Ecto neural progenitor cell (in vitro differentiated cells): ENCODE results near the gene ST3GAL3.
"Not testable (repeated sequence)": the region's sequence is repeated elsewhere in the genome, so short reads cannot be mapped to it uniquely, and the experiment has no call there.

Experiments used
- DNase-seq: peaks from one replicate; pipeline ENCODE4 v3.0.0-alpha.2; 2018; ENCODE audit warnings: low spot score

ST3GAL3 gene

DNA sequence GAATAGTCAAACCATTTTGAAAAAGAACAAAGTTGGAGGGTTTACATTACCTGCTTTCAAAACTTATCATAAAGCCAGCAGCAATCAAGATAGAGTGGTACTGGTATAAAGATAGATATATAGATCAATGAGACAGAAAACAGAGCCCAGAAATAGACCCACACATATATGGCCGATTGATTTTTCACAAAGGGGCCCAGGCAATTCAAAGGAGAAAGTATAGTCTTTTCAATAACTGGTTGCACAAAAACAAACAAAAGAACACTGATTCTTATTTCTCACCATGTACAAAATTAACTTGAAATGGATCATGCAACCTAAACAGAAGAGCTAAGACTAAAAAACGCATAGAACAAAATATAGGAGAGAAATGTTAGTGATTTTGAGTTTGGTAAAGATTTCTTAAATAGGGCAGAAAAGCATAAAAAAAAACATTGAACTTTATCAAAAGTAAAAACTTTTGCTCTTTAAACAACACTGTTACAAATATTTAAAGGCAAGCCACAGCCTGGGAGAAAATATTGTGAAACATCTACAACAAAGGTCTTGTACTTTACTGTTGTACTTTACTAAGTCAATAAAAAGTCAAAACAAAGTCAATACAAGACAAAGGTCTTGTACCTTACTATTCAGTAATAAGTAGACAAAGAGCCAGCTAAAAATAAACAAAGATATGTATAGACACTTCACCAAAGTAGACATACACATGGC lies 50.2 kb downstream of the ST3GAL3 start:
- DNase-seq, result no peak

DNA sequence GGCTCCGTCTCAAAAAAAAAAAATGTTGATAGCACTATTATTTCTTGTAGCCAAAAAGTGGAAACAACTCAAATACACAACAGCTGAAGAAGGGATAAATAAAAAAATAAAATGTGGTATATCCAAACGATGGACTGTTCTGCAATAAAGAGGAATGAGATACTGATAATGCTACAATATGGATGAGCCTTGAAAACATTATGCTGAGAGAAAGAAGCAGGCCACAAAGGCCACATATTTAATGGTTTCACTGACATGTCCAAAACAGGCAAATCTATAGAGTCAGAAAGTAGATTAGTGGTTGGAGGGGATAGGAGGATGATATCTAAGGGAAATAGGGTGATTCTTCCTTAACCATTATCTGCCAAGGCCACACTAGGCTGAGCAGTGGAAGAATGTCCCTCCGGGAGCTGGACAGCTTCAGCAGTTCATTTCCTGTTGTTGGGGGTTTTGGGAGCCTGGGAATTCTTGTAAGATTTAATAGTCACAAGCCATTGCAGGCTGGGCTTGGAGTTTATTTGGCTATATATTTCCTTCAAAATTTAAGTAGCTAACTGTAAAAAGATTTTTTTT lies 53.5 kb downstream of the ST3GAL3 start:
- no peak for DNase-seq

DNA sequence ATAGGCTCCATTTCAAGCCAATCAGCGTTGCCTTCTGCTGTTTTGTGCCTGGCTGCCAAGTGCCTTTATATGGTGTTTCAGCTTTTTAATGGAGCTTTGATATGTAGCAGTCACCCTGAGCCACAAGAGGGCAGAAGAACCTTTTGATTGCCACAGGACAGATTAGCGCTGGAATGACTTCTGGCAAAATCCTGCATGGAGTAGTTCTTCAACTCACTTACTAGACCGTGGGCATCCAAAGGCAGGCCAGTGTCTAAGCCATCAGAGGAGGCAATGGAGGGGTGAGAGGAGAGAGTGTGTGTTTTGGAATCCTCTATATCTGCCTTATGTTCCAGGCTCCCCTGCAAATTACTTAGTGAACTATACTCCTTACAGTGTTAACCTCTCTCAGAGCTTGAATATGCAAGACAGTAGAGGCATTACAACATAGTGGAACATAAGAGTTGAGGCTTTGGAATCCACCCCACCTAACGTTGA lies 56.2 kb downstream of the ST3GAL3 start:
- DNase-seq, result peak; percentile 77

DNA sequence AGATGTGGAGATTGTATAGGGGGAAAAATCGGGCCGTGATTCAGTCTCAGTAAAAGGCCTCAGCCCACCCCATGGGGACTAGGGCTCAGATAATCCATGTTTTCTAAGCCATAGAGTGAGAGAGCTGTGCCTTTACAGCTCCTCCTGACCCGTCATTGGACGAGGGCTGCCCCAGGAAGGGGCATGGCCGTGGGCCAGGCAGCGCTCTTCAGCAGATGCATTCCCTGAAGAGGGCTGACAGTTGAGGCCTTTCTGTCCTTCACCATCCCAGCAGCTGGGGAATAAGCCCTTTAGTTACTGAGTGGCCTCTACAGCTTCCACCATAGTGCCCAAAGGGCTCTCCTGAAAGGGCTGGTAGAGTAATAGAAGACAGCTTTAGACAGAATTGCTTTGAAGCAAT lies 57.2 kb downstream of the ST3GAL3 start:
- DNase-seq, result peak; percentile 52

DNA sequence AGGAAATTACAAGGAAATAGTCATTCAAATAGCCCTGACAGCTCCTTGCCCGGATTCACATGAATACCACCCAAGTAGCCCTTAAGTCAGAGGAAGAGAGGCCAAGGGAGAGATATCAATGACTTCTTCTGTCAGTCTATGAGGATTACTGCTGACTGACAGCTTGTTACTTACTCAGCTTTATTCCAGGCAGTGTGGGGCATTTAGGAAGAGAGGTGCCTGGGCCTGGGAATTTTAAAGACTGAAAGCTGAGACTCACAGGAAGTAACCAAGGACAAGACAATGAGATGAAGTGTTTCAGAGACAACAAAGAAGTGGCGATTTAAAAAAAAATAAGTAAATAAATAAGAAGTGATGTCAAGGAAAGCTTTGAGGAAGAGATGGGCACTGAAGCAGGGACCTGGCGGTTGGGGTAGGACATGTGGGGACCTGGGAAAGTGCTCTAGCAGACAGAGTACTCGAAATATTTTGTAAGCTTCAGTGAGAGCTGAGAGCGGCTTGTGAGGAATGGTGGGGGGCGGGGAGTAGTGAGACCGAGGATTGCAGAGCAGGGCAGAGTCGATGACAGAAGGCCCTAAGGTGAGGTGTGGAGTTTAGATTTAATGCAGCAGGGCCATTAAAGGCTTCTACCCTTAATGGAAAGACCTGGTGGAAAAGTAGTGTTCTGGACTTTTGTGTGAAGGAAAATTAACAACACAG lies 58.9 kb downstream of the ST3GAL3 start:
- DNase-seq, result peak; percentile 68

DNA sequence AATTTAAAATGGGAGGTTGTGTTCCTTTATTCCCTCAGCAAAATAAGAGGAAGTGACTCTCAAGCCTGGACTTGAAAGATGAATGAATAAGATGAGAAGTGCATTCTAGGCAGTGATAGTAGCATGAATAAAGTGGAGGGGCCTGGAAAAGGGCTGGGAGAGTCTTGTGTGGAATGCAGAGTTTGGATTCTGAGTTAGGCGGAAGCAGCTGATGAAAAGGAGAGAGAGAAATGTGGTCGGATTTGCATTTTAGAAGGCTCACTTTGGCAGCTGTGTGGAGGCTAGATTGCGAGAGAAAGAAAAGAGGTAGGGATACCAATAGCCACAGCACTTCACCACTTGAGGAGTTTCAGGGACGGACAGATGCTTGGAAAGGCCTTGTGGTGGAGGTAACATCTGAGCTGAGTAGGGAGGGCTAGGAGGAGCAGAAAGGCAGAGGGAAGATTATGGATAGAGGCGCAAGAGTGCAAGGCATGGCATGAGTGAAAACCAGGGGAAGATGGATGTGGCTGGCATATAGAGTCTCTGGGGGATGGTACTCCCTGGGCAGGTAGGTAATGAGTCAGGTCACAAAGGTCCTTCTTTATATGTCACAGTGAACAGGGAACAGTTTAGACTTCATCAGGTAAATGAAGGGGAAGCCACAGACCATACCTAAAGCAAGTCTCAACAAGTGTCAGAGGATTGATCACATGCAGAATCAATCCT lies 59.6 kb downstream of the ST3GAL3 start:
- DNase-seq, result no peak

DNA sequence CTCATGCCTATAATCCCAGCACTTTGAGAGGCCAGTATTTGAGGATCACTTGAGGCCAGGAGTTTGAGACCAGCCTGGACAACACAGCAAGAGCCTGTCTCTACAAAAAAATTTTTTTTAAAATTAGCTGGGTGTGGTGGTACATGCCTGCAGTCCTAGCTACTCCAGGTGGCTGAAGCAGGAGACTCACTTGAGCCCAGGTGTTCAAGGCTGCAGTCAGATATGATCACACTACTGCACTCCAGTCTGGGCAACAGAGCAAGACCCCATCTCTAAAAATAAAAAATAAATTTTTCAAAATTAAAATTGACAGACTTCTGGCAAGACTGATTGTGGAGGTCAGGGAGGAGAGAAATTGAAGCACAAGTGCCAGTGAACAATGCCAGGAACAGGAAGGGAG lies 60.8 kb downstream of the ST3GAL3 start:
- no peak for DNase-seq

DNA sequence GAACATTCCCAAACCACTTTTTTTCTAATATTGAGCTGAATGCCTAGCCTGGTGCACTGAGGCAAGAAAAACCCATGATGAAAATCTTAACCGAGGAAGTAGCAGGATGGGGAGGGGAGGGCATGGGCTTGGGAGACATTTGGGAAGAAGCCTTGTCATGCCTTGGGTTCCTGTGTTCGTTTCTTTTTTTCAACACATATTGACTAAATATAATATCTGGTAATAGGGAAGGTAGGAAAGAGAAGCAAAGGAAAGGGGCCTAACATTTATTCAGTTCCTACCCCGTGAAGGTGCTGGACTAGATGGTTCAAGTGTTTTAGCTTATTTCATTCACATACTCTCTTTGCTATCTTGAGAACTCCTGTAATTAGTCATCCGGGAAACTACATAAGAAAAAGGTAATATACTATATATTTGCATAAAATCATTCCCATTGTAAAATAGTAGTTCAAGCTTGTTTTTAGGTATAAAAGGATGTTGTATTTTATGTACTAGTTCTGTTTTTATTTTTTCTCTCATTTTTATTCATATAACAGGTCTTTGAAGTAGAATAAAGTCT lies 62.1 kb downstream of the ST3GAL3 start:
- no peak for DNase-seq

DNA sequence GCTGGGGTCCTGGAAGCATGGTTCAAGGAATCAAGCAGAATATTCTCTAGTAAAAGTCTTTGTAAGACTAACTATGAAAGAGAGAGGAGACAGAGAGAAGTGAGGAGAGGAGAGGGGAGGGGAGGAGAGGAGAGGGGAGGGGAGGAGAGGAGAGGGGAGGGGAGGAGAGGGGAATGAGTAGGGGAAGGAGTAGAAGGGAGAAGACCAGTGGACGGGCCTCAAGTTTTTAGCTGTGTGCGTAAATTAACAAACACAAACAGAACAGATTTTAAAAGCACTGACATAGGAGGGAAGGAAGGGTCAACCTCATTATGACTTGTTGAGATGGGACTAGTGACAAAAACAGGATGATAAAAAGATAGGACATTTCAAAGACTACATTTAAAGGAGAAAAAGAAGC lies 62.8 kb downstream of the ST3GAL3 start:
- no peak for DNase-seq

DNA sequence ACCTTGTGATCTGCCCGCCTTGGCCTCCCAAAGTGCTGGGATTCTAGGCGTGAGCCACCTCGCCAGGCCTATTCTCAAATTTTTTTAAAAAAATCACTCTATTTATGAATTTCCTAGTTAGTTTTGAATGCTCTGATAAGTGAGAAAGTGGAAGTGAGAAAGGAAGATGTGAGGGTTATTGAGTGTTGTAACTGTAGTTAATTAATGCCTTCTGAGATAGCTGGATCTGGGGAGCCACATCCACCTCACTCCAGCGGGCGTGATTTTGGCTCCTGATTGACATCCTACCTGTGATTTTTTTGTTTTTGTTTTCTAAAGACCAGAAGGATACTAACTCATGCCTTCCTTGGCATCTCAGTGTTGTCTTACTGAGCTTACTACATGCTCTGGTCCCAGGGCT lies 65.6 kb downstream of the ST3GAL3 start:
- no peak for DNase-seq

DNA sequence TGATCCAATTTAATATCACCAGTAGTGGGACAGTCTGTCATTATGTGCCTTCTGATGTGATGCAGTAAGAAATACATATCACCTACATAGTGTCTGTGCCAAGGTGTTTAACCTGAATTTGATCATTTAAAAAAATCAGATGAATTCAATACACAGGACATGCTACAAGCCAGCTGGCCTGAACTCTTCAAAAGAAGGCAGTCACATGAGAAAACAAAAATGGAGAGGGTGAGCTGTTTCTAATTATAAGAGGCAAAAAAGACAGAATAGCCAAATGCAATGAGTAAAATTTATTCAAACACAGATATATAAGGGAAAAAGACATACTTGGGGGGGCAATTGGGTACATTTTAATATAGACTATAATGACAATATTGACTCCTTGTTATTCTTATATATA lies 66.5 kb downstream of the ST3GAL3 start:
- DNase-seq, result no peak

DNA sequence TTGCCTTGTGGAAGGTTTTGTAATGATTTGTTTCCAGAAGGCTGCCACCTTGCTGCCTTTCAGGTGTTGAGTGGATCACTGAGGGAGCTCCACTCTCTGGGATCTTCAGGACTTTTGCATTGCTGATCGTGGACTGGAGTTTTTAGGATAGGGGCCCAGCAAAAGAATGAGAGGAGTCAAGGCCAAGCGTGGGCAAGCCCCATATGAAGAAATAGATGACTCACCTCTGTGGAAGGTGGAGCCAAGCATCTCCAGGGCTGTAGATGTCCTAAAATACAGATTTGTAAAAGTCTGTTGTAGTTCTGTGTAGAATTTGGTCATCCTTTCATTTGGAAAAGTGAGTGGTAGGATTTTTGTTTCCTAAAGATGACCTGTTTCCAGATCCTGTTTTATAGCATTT lies 67.0 kb downstream of the ST3GAL3 start:
- no peak for DNase-seq

DNA sequence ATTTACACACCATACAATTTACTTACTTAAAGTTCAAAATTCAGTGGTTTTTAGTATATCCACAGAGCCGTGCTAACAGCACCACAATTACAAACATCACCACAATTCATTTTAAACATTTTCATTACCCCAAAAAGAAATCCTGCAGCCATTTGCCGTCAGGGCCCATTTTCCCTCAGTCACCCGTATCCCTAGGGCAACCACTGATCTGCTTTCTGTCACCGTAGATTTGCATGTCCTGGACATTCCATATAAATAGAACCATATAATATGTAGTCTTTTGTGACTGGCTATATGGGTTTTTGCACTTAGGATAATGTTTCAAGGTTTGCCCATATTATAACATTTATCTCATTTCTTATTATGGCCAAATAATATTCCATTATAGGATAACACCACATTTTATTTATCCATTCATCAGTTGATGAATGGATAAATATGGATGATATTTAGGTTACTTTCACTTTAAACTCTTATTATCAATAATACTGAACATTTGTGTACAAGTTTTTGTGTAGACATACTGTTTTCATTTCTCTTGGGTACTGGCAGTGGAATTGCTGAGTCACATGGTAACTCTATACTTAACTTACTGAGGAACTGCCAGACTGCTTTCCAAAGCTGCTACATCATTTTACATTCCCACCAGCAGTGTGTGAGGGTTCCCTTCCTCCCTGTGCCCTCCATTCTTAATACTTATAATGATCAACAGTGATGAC lies 68.9 kb downstream of the ST3GAL3 start:
- no peak for DNase-seq

DNA sequence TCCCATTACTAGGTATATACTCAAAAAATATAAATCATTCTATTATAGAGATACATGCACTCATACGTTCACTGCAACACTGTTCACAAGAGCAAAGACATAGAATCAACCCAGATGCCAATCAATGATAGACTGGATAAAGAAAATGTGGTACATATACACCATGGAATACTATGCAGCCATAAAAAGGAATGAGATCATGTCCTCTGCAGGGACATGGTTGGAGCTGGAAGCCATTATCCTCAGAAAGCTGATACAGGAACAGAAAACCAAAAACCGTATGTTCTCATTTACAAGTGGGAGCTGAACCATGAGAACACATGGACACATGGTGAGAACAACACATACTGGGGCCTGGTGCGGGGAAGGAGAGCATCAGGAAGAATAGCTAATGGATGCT lies 70.6 kb downstream of the ST3GAL3 start:
- not testable (repeated sequence) for DNase-seq

DNA sequence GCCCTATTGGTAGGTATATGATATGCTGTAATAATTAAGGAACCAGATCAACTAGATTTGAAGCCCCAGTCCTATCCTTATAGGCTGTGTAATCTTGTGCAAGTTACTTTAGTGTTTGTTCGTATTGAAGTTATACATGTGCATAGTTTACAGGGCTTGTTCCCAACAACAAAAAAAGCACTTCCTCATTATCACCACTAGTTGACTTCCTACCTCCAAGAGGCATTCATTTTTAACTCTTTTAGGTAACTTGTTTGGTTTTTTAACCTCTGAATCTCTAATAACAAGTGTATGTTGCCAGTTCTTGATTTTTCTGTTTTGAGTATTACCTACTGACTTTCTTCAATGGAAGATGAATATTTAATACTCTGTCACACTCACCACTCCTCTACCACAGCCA lies 71.9 kb downstream of the ST3GAL3 start:
- no peak for DNase-seq

DNA sequence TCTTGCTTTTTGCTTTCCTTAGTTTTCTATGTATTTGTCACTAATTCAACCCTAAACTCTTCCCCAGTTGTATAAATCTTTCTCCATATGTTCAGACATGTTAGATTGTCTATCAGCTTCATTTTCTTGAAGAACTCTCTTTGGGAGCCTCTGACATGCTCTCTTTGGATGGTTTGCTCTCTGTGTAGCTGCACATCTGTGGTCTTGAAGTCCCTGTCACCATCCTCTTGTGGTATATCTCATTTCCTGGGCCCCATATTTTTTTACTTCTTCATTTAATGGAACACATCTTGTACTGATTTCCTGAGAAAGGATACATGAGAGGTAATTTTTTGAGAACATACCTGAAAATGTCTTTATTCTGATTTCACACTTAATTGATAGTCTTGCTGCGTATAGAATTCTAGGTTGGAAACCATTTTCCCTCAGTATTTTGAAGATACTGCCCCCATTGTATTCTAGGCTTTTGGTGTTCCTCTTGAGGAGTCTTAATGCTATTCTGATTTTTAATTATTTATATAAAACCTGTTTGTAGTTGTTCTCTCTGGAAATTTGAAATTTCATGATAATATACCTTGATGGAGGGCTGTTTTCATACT lies 72.6 kb downstream of the ST3GAL3 start:
- no peak for DNase-seq

DNA sequence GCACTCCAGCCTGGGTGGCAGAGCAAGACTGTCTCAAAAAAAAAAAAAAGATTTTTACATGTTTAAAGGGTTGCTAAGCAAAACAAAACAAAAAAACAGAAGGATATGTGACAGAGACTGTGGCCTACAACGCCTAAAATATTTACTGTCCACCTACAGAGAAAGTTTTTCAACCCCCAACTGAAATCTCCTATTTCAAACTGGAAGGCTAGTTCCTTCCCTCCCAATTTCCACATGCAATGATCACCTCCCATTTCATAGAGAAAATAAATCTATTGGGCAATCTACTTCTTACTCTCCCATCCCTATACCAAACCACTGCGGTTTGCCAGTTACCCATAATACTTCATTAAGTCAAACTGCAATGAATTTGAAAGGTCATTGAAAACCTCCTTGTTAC lies 74.2 kb downstream of the ST3GAL3 start:
- no peak for DNase-seq

DNA sequence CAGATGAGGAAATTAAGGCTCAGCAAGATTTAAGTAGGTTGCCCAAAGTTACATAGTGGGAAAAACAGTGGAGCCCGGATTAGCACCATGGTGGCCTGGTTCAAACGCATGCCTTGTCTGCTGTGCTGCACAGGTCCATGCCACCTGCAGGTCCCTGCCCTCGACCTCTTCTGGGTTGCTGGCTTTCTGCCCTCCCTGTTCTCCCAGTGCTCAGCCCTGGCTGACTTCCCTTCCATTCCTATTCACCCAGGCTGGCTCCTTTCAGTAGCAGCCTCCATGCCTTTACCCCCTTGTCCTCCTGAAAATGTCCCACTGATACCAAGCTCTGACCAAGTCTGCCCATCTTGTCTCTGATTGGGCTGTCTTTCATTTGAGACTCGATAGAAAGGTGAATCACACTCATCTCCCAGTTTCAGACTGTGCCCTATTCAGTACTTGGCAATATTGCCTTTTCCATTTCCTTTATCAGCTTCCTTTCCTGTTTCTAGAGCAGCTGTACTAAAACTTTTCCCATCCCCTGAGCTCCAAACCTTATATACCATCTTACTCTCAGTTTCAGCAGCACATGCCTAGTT lies 75.8 kb downstream of the ST3GAL3 start:
- DNase-seq, result no peak

DNA sequence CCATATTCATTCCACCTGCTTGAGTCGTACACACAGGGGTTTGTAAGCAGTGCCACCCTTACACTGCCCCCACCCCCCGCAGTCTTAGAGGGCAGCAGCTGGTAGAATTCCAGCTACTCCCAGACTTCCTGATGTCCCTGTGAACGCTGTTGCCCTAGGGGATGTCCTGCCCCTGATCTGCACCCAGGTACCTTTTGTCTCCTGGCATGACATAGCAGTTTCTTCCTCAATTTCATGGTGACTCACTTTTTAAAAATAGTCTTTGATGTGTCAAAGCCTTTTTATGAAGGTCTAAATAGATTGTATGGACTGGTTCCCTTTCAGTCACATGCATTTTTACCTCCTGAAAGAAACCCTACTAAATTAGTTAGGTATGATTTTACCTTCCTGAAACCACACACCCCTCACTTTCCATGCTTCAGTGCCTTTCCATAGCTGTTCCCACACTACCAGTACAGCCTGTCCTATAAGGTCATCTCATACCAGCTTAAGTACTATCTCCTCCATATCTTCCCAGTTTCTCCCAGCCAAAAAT lies 76.4 kb downstream of the ST3GAL3 start:
- no peak for DNase-seq

DNA sequence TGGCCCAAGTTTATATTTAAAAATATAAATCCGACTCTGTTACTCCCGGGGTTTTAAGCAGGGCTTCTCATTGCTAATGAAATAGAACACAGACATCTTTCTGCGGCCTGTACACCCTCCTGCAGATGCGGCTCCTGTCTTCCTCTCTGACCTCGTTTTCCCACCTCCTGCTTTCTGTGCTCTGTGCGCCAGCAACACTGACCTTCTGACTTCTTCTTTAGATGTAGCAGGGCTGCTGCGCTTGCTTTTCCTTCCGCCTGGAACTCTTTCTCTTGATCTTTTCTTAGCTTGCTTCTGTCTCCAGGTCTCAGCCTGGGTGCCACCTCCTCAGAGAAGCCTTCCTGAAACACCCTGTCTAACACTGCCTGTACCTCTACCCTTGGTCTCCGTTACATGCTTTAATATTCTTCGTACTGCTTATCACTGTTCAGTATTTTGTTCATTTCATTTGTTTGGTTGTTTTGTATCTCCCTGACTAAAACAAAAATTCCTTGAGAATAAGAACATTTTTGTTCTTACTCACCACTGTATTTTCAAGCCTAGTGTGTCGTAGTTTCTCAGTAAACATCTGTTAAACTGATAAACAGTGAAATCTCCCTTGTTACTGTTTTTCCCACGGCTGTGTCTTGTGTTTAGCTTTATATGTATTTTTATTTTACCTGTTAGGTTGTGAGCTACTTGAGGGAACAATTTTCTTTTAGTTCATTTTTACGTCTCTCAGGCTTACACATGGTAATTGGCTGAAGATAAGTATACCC lies 79.0 kb downstream of the ST3GAL3 start:
- no peak for DNase-seq
